HAP-1 (cell line): ENCODE data around the gene TNFAIP8L3.

ENCODE experiments used
- DNase-seq, 2 experiments: peaks; one replicate each; pipeline ENCODE4 v3.0.0-alpha.2; 2016 to 2020; ENCODE audit warnings: low spot score in 2 of 2
- H3K27me3 ChIP-seq: fragments of 250-450 bp; sonication (Bioruptor Pico); 2 replicates; pipeline ENCODE4 v1.5.1; 2020; ENCODE audit warnings: low read depth, mild to moderate bottlenecking, moderate library complexity
- H3K36me3 ChIP-seq: fragments of 250-450 bp; sonication (Bioruptor Pico); replicated peaks from 2 replicates; pipeline ENCODE4 v1.5.1; 2020; ENCODE audit warnings: mild to moderate bottlenecking
- H3K4me1 ChIP-seq: fragments of 250-450 bp; sonication (Bioruptor Pico); 2 replicates; pipeline ENCODE4 v1.5.1; 2020; ENCODE audit warnings: mild to moderate bottlenecking
- H3K4me3 ChIP-seq: fragments of 250-450 bp; sonication (Bioruptor Pico); 2 replicates; pipeline ENCODE4 v1.5.1; 2020; ENCODE audit warnings: mild to moderate bottlenecking, moderate library complexity
- H3K9me3 ChIP-seq: fragments of 250-450 bp; sonication (Bioruptor Pico); 2 replicates; pipeline ENCODE4 v1.5.1; 2020; ENCODE audit warnings: mild to moderate bottlenecking, moderate library complexity
- in situ Hi-C: fragments of 300-500 bp; cut with MboI; formaldehyde crosslinking; loops from 3 replicates; pipeline ENCODE4 v1.14.3; 2020; ENCODE audit warnings: low sequenced_read_pairs, inconsistent platforms, mixed read lengths

TNFAIP8L3 gene

DNA sequence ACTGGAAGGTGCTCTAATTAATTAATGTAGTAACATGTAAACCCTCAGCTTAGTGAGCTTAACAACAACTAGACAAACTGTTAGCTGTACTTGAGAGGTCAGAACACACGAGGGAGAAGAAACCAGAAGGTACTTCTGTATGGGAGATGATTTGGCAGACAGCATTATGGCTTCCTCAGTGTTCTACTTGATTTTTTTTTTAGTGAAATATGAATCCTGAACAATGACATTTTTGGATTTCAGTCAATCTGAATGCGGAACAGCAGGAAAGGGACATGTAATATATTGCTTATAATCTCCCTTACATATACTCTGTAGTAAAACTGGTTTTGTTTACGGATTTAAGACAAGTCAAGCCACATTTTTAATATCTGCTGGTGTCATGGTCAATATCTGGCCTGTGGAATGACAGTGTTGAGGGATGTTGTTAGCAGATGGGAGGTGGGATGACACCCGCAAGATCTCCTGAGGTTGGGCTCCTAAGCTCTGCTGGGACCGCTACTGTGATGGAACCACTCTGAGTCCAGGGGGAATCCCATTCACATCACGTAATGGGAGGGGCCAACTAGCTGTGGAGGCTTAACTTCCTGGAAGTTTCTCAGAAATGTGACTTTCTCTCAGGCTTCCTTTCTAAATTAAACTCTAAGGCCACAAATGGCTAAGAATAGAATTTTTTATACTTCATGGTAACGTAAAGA lies 18.7 kb downstream of the TNFAIP8L3 start:
- Histone ChIP-seq H3K9me3 (no peaks in the 10 kb centered on the region), H3K4me1 (no peaks in the 10 kb centered on the region), H3K4me3 (no peak overlapping the region), H3K27me3 (no peaks in the 10 kb centered on the region), H3K36me3 (no peaks in the 10 kb centered on the region)
- no peak for DNase-seq
- in situ Hi-C loops: no loop called here

DNA sequence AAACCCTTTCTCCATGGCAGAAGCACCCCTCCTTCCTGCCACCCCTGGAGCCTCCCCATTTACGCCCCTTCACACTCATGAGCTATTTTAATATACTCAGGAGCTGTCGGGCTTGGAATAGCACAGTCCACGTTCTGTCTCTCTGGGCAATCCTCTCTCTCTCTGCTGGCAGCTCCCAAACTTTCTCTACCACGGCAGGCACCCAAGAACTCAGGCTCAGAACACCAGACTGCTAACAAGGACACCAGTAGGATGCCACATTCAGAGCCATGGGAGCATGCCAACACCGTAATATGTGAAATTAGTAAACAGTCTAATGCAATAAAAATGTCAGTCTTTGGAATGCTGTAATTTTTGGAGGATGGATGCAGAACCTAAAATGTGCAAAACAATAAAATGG lies 19.3 kb downstream of the TNFAIP8L3 start:
- in situ Hi-C loops: no loop called here

DNA sequence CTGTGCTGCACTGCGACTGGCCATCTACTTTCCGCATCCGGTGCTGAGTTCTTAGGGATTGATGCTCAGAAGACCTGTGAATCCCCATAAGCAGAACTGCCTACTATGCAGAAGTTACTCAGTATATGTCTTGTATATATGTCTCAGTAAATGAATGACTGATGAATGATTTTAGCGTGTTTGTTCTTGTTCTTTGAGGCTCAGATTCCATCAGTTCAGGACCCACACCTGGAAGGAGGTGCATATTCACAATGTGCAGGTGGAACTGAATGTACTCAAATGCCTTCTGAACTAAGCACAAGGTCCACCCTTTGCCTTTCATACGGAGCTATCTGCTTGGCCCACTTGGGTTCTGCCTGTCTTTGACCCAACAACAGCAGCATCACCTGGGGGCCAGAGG lies 19.8 kb downstream of the TNFAIP8L3 start:
- Histone ChIP-seq H3K4me1 (no peaks in the 10 kb centered on the region), H3K27me3 (no peaks in the 10 kb centered on the region), H3K36me3 (no peaks in the 10 kb centered on the region), H3K9me3 (no peaks in the 10 kb centered on the region), H3K4me3 (no peak overlapping the region)
- DNase-seq: no peak
- in situ Hi-C loops: no loop called here

More for the DNA sequence above, 19.3 kb downstream of the TNFAIP8L3 start:
- no peak for DNase-seq
- Histone ChIP-seq H3K36me3 (no peaks in the 10 kb centered on the region), H3K9me3 (no peaks in the 10 kb centered on the region), H3K4me1 (no peaks in the 10 kb centered on the region), H3K4me3 (no peak overlapping the region), H3K27me3 (no peaks in the 10 kb centered on the region)

DNA sequence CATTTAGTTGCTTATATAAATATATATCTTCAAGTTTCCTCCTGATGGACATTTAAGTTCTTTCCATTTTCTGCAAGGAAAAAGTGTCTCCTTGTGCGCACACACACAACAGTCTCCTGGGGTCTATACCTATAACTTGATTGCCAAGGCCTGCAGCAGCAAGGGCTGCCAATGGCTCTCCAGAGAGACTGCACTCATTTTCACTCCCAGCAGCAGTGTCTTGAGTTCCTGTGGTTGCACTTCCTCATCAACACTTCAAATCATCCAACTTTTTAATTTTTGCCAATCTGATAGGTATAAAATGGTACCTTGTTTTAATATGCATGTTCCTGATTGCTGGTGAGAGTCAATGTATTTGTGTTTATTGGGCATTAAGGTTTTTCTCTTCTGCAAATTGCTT lies 23.1 kb downstream of the TNFAIP8L3 start:
- no peaks in the 10 kb centered on the region for H3K4me1 ChIP-seq
- in situ Hi-C loops: no loop called here

DNA sequence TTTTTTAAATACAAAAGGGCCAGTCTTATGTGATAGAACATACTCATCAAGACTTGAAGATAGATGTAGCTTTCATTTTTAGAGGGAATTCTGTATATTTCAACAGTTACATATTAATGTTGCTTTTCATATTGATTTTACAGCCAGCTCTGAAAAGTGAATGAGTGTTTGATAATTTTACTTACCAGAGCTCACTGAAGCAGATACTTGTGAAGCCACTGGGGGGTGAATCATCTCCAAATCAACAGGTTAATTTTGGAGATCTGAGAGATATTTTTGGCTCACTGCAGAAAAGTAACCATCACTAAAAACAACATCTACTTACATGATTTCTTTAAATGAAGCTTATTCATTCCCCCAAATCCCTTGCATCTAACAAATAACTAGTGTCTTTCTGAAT lies 24.7 kb downstream of the TNFAIP8L3 start:
- Histone ChIP-seq H3K27me3 (no peaks in the 10 kb centered on the region), H3K9me3 (no peaks in the 10 kb centered on the region), H3K4me3 (no peak overlapping the region), H3K36me3 (no peaks in the 10 kb centered on the region), H3K4me1 (no peaks in the 10 kb centered on the region)
- no peak for DNase-seq
- in situ Hi-C loops: no loop called here

More for the DNA sequence above, 23.1 kb downstream of the TNFAIP8L3 start:
- no peak for DNase-seq
- Histone ChIP-seq H3K27me3 (no peaks in the 10 kb centered on the region), H3K36me3 (no peaks in the 10 kb centered on the region), H3K9me3 (no peaks in the 10 kb centered on the region), H3K4me3 (no peak overlapping the region)

DNA sequence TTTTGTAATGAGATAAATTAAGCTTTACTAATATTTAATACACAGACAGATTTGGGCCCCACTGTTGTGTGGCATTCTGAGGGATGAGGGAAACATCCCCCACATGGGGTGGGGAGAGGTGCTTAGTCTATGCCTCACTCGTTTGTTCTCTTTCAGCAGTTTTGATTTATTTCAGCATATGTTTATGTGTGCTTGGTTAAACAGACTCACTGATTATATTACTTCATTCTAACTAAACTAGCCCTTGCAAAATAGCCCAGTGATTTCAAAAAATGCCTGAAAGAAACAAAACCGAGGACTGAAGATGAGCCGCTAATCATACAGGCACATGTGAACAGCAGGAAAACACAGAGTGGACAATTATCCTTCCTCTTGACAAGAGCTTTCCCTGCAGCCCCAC lies 27.2 kb downstream of the TNFAIP8L3 start:
- Histone ChIP-seq H3K36me3 (no peaks in the 10 kb centered on the region), H3K4me1 (no peaks in the 10 kb centered on the region), H3K4me3 (no peak overlapping the region), H3K27me3 (no peaks in the 10 kb centered on the region; the same call in 1 of the 2 replicates), H3K9me3 (no peaks in the 10 kb centered on the region)
- no peak for DNase-seq
- in situ Hi-C loops: no loop called here

DNA sequence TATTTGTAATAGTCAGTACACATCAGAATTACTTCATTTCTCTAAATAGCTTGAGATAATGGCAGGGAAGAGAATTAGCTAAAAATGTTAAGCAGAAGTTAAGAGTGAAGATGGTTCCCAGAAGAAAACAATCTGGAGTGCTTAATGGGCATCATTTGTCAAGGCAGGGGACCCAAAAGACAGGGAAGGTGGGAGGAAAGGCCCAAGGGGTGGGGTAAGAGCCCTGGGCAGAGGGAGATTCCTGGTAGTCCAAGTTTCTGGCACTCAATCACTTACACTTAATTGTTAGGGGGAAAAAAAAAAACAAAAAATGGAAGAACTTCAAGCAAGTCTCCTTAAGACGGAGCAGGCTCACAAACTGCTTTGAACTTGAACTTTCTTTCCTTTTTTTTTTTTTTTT lies 28.9 kb downstream of the TNFAIP8L3 start:
- Histone ChIP-seq H3K36me3 (no peaks in the 10 kb centered on the region), H3K4me3 (no peak overlapping the region), H3K27me3 (no peaks in the 10 kb centered on the region; the same call in 1 of the 2 replicates), H3K9me3 (no peaks in the 10 kb centered on the region), H3K4me1 (no peaks in the 10 kb centered on the region)
- no peak for DNase-seq
- in situ Hi-C loops: no loop called here

DNA sequence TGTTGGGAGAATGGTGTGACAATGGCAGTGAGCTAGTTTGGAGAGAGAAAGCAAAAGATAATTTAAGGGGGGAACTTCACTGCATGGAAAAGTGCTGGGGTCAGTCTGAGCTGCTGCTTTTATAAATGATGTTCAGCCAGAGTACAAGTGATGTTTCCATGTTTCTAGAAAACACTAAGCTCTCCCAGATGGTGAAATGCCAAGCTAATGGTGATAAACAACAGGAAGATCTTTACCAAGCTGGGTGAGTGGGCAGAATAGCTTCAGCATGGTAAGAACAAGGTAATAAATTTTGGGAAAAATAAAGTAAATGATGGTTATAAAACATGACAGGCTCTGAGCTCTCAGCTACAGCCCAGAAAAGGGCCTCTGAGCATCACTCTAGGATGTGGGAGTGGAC lies 29.4 kb downstream of the TNFAIP8L3 start:
- Histone ChIP-seq H3K9me3 (no peaks in the 10 kb centered on the region), H3K4me1 (no peaks in the 10 kb centered on the region), H3K36me3 (no peaks in the 10 kb centered on the region), H3K4me3 (no peak overlapping the region), H3K27me3 (no peaks in the 10 kb centered on the region; the same call in 1 of the 2 replicates)
- no peak for DNase-seq
- in situ Hi-C loops: no loop called here

DNA sequence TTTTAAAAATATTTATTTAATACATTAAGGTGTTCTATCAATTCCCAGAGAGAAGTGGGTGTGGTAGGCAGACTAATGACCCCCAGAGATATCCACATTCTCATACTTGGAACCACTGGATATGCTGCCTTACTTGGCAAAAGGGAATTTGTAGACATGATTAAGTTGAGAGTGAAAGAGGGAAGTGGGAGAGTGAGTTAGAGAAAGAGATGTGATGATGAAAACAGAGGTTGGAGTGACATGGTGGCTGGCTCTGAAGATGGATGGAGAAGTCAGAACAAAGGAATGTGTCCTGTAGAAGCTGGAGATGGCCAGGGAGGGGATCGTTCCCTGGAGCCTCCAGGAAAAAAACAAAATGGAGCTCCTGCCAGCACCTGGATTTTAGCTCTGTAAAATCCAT lies 32.0 kb downstream of the TNFAIP8L3 start:
- in situ Hi-C loops: no loop called here
- H3K4me1 ChIP-seq: no peaks in the 10 kb centered on the region
- no peaks in the 10 kb centered on the region for H3K9me3 ChIP-seq
- peaks cover 2% of the 10 kb centered on the region for H3K27me3 ChIP-seq
- no peaks in the 10 kb centered on the region for H3K36me3 ChIP-seq
- no peak overlapping the region for H3K4me3 ChIP-seq
- DNase-seq: no peak

DNA sequence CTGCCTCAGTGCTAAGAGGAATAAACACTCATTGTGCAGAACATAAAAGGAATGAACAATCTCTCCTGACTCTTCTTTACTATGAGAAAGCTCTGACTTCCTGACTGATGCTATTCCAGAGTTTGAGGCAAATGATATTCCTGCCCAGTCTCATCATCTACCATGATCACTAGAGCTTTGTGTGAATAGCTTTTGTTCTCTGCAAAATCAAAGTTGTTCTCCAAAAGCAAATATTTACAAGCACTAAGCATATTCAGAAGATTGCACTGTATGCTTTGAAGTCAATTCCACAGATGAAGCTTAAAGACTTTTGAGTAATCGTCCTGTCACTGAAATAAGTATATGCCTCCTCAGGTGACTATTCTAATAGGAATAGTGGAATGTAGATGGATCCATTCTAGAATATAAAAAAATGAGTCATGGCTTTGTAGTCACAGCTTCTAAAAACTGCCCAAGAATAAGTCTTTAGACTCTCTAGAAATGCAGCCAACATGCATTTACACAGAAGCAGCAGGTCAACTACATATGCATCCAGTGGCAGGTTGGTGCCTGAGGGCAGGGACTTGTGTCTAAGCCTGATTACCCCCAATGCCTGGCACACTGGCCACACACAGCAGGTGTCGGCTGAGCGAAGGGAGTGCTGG lies 34.6 kb downstream of the TNFAIP8L3 start:
- H3K27me3 ChIP-seq: peaks cover 2% of the 10 kb centered on the region
- H3K4me1 ChIP-seq: no peaks in the 10 kb centered on the region
- no peak for DNase-seq
- H3K36me3 ChIP-seq: no peaks in the 10 kb centered on the region
- H3K4me3 ChIP-seq: no peak overlapping the region
- in situ Hi-C loops: no loop called here
- H3K9me3 ChIP-seq: no peaks in the 10 kb centered on the region

DNA sequence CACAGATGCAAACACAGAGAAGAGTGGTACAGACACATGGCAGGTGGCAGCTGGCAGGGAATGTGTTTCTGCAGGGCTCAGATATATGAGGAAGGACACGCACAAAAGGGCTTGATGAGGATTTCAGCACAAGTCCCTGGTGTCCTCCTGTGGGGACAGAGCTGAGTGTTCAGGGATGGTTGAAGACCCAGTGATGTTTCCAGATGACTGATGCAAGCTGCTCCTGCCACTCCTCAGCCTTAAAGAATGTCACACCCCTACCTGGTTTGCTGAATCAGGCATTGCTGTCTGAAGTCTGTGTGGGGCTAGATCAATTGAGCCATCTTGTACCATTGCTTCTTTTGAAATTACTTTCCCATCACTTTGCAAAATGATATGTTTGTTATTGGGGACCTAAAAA lies 40.2 kb downstream of the TNFAIP8L3 start:
- Histone ChIP-seq H3K9me3 (no peaks in the 10 kb centered on the region), H3K27me3 (peaks cover 4% of the 10 kb centered on the region), H3K4me3 (no peak overlapping the region), H3K36me3 (no peaks in the 10 kb centered on the region), H3K4me1 (no peaks in the 10 kb centered on the region)
- in situ Hi-C loops: no loop called here
- DNase-seq: no peak

DNA sequence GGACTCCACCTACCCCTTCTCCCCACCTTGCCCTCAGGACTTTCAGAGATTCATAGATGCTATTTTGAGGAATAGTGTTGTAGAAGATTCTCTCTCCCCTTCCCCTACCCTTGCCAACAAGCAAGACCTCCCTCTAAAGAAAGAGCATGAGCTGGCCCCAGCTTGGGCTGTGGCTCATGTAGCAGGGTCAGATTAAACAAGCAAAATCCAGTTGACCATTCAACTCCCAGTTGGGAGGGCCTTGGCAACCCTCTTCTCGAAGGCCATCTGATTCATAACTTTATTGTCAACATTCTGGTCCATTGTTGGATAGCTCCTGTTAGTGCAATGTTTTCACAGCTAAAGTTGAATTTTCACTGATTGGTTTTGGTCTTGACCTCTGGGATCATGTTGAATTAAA lies 41.1 kb downstream of the TNFAIP8L3 start:
- Histone ChIP-seq H3K9me3 (no peaks in the 10 kb centered on the region), H3K36me3 (no peaks in the 10 kb centered on the region), H3K27me3 (peaks cover 4% of the 10 kb centered on the region), H3K4me3 (no peak overlapping the region), H3K4me1 (no peaks in the 10 kb centered on the region)
- no peak for DNase-seq
- in situ Hi-C loops: no loop called here

DNA sequence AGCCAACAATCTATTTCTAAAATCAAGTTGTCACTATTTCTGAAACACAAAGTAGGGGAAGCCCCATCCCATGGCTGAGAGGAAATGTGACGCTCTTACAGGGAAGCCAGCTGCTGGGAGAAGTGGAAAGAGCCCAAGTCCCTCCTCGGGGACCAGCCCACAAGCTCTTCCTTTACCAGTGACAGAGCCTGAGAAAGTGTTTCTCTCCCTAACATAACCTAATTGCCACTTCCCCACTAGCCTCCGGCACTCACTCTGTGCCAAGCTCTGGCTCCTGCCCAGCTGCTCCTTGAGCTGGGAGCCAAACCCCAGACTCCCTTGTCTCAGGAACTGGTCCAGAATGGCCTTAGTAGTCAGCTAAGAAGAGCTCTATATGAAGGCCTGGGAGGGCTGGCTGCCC lies 42.9 kb downstream of the TNFAIP8L3 start:
- no peak for DNase-seq
- peaks cover 4% of the 10 kb centered on the region for H3K27me3 ChIP-seq
- no peaks in the 10 kb centered on the region for H3K4me1 ChIP-seq
- no peaks in the 10 kb centered on the region for H3K36me3 ChIP-seq
- in situ Hi-C loops: no loop called here
- no peaks in the 10 kb centered on the region for H3K9me3 ChIP-seq
- H3K4me3 ChIP-seq: no peak overlapping the region

DNA sequence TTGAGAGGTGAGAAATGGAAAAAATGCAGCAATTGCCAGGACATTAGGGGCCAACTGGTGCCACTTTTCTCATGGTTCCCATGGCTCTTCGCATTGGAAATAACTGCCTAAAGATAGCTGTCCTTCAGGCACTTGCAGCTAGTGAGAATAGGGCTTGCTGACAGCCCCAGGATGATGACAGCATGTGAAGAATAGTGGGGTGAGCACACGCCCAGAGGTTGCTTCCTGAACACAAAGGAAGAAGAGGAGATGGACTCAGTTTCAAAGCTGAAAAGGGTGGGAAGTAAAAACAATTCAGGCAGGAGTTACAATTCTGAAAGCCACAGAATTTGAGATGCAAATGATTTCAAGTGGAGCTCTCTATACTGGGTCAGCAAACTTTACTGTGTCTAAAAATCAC lies 45.6 kb downstream of the TNFAIP8L3 start:
- no peak for DNase-seq
- Histone ChIP-seq H3K4me3 (no peak overlapping the region), H3K36me3 (no peaks in the 10 kb centered on the region), H3K9me3 (no peaks in the 10 kb centered on the region), H3K27me3 (peaks cover 4% of the 10 kb centered on the region; the same call in 1 of the 2 replicates), H3K4me1 (no peaks in the 10 kb centered on the region)
- in situ Hi-C loops: no loop called here
